ENCODE results near the gene PPP2R2C.

- TF ChIP-seq CTCF (IDR thresholded peaks at IDR 0.05 in 8 of 11, conservative IDR thresholded peaks at IDR 0.05 in 3 of 11): no peak
- no peak for TF ChIP-seq POLR2A (IDR thresholded peaks at IDR 0.05)
- no peak for TF ChIP-seq POLR2AphosphoS5 (IDR thresholded peaks at IDR 0.05)
These were observed 132.5 kb downstream of the PPP2R2C start for GRCh38 chr4:6339818-6340445.
